ENCODE measurements around the gene CNOT10.
"Not testable (repeated sequence)": the region's sequence is repeated elsewhere in the genome, so short reads cannot be mapped to it uniquely, and the experiment has no call there.

CNOT10 gene

GRCh38 chr3:32698506-32698905, 13.5 kb downstream of the CNOT10 start:
- no peak for DNase-seq

GRCh38 chr3:32699429-32699828, 14.4 kb downstream of the CNOT10 start:
- no peak for DNase-seq

DNA sequence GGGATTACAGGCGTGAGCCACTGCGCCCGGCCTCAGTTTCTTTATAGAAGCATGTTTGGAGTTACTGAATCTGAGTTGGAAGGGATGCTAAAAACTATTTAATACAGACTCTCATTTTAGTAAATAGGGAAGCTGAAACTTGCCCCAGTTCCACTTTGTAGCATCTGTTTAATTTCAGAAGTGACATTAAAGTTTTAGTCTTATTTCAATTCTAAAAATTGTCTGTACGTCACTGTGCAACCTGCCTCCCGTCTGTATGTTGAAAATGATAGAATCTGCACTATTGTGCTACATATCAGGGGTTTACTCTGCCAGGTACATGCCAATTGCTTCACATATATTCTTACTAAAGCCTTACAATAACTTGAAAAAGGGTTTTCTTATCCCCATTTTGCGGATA, 15.3 kb downstream of the CNOT10 start:
- DNase-seq = no peak

- DNase-seq = no peak
These were observed 18.5 kb downstream of the CNOT10 start for GRCh38 chr3:32703491-32703972.

GRCh38 chr3:32705232-32705631, 20.2 kb downstream of the CNOT10 start:
- DNase-seq = no peak

DNA sequence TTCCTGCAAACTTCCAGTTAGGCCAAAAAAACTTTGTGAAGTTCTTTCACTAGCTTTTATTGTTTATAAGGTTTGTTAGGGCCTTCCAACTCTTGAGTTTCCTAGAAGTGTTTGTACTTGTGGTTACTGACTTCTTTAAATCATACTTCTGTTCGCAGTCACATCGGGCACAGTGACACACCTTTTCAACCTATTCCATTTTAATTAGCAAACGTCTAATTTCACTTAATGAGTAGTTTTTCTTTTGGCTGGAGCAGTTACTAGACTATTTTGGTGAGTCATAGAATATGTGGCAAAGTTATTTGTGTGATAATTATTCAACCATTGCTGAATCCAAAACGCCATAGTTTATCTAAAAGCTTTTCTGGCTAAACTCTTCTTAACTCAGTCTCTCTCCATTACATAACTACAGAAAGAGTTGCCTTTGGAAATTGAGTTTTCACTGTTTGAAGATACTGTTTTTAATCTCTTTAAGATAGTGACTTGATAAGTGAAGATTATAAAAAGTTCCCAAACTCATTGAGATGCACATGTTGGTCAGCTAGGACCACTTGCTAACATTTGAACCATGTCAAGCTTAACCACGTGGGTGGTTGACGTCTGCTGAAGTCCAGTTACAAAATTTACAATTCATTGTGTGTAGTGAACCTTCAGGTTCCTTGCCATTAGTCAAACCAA, 21.5 kb downstream of the CNOT10 start:
- DNase-seq = no peak

DNA sequence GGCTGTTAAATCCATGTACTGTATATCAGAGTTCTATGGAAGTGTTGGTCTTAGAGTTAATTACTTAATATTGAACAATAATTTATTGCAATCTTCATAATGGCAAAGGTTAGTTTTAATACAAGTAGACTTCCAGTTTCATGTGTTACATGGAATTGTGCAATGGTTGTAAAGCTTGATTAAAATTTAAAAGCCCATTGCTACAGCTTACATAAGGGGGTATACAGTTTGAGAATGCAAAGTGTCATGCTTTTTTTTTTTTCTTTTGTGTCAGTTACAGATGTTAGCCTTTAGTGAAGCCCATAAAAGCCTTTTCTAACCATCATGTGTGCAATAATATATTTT, 22.0 kb downstream of the CNOT10 start:
- no peak for DNase-seq

DNA sequence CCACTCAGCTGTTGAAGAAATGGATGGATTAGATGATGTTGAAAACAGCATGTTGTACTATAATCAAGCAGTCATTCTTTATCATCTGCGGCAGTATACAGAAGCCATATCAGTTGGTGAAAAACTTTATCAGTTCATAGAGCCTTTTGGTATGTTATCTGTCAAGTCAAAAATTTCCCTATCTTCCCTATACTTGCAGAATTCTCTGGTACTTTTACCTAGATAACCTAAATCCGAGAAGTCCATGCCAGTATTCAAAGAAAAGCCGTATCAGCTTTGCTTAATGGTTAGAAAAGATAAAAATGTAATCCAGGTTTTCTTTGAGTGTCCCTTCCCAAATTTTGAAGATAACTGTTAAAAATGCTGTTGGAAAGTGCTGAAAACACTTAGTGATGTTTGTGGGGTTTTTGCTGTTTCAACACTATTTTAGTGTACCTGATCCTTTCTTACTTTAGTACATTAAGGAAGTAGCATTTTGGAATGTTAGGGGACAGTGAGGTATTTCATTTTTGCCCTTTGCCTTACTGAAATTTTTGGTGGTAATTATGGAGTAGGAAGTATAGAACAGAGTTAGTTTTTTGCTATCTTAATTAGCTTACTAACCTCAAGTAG, 23.8 kb downstream of the CNOT10 start:
- DNase-seq = no peak

GRCh38 chr3:32709346-32709745, 24.4 kb downstream of the CNOT10 start:
- no peak for DNase-seq

DNA sequence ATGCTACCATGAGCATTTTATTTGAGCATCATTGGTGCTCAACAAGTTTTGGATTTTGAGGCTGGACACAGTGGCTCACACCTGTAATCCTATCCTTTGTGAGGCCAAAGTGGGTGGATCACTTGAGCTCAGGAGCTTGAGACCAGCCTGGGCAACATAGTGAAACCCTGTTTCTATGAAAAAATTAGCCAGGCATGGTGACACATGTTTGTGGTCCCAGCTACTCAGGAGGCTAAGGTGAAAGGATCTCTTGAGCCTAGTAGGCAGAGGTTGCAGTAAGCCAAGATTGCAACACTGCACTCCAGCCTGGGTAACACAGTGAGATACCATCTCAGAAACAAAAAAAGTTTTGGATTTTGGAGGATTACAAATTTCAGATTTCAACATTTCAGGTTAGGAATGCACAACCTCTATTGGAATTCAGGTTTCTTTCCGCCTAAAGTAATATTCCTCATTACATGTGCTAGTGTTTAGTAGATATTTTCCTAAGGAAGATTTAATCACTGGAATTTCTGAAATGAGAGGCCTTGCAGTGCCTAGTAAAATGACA, 27.6 kb downstream of the CNOT10 start:
- no peak for DNase-seq

DNA sequence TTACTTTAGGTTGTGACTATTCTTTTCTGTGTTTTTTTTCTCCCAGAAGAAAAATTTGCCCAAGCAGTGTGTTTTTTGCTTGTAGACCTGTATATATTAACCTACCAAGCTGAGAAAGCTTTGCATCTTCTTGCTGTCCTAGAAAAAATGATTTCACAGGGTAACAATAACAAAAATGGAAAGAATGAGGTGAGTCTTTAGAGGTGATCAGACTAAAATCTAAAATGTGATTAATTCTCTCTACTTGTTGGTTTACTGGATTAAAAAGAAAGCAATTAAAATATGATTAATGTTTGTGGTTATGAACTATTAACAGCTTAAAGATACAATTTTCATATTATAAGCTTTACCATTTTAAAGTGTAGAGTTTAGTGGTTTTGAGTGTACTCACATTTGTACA, 28.2 kb downstream of the CNOT10 start:
- DNase-seq = no peak

DNA sequence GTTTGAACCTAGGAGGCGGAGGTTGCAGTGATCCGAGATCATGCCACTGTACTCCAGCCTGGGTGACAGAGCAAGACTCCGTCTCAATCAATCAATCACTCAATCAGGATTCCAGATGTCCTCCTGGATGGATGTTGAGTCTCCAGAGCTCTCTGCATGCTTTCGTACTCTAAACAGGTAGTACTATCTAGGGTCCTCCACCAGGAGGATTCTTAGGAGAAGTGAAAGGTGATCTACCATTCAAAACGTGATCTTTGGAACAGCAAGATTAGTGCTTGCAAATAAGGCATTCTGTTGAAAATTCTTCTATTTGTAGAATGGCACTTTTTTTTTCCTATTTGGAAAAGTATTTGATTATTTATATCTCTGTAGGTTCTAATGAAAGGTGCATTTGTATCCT, 34.3 kb downstream of the CNOT10 start:
- no peak for DNase-seq

DNA sequence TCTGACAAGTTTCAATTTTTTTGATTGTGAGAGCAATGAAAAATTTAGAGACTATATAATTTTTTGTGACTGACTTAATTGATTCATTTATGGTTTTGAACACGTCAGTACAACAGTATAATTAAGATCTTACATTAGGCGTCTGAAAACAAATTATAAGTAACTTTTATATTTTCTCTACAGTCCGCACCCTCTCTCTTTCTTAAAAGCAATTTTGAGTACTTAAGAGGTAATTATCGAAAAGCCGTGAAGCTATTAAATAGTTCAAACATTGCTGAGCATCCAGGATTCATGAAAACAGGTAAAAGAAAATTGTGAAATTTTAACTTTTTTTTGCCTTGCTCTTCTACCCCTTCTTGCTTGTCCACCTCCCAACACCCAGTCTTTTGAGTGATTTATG, 34.9 kb downstream of the CNOT10 start:
- DNase-seq = no peak

DNA sequence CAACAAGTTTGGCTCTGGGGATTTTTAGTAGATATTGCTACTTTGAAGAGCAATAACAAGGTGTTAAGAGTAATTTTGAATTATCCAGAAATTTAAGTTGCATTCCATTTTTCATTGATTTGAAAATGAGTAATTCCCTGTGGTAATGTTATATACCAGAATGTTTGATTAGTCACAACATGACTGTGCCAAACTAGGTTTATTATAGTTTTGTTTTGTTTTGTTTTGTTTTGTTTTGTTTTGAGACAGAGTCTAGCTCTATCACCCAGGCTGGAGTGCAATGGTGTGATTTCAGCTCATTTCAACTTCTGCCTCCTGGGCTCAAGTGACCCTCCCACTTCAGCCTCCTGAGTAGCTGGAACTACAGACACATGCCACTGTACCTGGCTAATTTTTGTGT, 40.7 kb downstream of the CNOT10 start:
- DNase-seq = no peak

- DNase-seq = peak; percentile 22
These were observed 48.7 kb downstream of the CNOT10 start for GRCh38 chr3:32733631-32734229.

GRCh38 chr3:32734756-32735155, 49.8 kb downstream of the CNOT10 start:
- DNase-seq = no peak

DNA sequence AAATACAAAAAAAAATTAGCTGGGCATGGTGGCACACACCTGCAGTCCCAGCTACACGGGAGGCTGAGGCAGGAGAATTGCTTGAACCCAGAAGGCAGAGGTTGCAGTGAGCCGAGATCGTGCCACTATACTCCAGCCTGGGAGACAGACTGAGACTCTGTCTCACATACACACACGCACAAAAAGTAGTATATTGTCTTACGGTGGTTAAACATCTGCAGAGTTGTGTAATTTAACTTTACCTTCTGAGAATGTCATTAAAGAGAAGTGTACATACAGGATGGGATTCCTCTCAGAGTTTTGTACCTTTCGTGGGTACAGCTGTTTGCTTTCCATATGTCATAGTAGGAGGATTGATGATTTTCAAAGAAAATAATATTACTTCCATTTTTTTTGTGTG, 58.5 kb downstream of the CNOT10 start:
- DNase-seq = not testable (repeated sequence)

DNA sequence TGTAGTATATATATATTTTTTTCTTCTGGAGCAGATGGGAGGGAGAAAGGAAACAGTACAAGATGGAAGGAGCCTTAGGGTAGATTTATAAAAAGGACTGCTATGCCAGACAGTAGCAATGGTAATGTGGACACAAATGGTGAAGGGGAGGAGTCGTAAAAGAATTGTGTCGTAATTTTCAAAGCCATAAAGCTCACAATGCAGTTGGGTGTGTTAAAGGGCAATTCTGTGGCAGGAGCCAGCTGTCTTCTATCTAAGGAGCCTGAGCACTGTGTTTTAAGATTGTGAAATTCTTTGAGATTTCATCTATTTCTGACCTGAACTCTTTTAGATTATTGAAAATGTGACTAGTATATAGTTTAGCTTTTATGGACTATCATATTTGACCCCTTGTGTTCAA, 58.9 kb downstream of the CNOT10 start:
- no peak for DNase-seq

DNA sequence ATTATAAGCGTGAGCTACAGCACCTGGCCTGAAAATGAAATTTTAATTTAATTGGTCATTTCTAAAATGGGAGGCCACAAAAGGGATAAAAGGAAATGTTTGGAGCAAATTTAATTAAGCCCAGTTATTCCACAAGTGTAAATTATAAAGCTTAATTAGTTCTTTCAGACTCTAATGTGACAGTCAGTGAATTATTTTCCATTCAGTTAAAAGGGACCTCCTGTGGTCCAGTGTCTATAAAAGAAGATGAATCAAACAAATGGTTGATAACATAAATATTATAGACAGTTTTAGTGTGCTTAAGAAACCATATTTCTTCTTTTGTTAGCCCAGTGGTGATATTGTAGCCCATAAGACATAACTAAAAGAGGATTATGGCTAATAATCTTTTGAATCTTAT, 66.4 kb downstream of the CNOT10 start:
- DNase-seq = no peak

- DNase-seq = no peak
These were observed 70.8 kb downstream of the CNOT10 start for GRCh38 chr3:32755761-32756160.

GRCh38 chr3:32757618-32758374, 72.8 kb downstream of the CNOT10 start:
- no peak for DNase-seq

DNA sequence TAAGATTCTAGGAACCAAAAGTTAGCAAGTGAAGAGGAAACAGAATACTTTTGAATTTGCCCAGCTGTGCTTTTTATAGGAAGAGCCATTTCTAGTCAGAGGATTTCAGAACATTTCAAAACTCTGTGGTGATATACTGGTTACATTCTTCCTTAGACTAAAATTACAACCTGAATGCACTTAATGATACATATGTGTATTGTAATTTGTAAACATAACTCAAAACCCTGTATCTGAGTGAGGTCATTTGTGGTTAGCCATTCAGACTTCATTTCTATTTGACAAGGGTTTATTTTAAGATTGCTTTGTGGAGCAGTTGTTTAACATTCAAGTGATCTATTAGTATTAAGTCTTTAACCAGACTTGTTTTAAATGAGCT, 73.4 kb downstream of the CNOT10 start:
- no peak for DNase-seq

GRCh38 chr3:32759342-32759741, 74.4 kb downstream of the CNOT10 start:
- DNase-seq = no peak

GRCh38 chr3:32764481-32764880, 79.5 kb downstream of the CNOT10 start:
- DNase-seq = no peak
